H1 (cell line): ENCODE measurements around the gene RNF114. TPM values are rescaled to one million over a fixed set of nuclear protein-coding genes. Genes with fewer than 3 reads are reported as not detected.

Experiments
- CTCF ChIA-PET: fragments of 300-600 bp; sonication (Branson Sonifier 250); formaldehyde crosslinking; loops from one replicate; lab custom pipeline; 2021; ENCODE audit not compliant: partially characterized antibody; lab: Charles Lee
- POLR2A ChIA-PET: fragments of 300-600 bp; sonication (Branson Sonifier 250); formaldehyde crosslinking; loops from one replicate; lab custom pipeline; 2021; ENCODE audit warnings: inconsistent platforms; ENCODE audit not compliant: partially characterized antibody; lab: Charles Lee
- DNase-seq, 2 experiments: peaks; one replicate each; pipeline versions ENCODE4 v3.0.0 to v3.0.0-alpha.2; 2010 to 2022; ENCODE audit warnings: low spot score in 2 of 2, low read depth in 1 of 2, mixed read lengths in 1 of 2
- FAIRE-seq: peaks from 2 replicates; lab custom pipeline; 2011; peaks lifted over from hg19 to GRCh38; lab: Jason Lieb, UNC
- H2AFZ ChIP-seq: 2 replicates; pipeline ENCODE4 v1.8.1; 2012; ENCODE audit warnings: low read length, inconsistent platforms
- H2AK5ac ChIP-seq: 2 replicates; pipeline ENCODE4 v1.6.1; 2013; ENCODE audit warnings: low read depth, low read length
- H2BK120ac ChIP-seq: replicated peaks from 2 replicates; pipeline ENCODE3; 2013; ENCODE audit warnings: low read depth, low read length, inconsistent platforms
- H2BK12ac ChIP-seq: 2 replicates; pipeline ENCODE4 v1.6.1; 2013; ENCODE audit warnings: low read depth, low read length
- H2BK15ac ChIP-seq: 2 replicates; pipeline ENCODE4 v1.6.1; 2013; ENCODE audit warnings: low read length
- H2BK20ac ChIP-seq: 2 replicates; pipeline ENCODE4 v1.6.1; 2013; ENCODE audit warnings: low read length
- H2BK5ac ChIP-seq: 2 replicates; pipeline ENCODE4 v1.6.1; 2013; ENCODE audit warnings: low read depth, low read length
- H3K14ac ChIP-seq: 2 replicates; pipeline ENCODE4 v1.6.1; 2013; ENCODE audit warnings: inconsistent platforms; ENCODE audit not compliant: insufficient read length
- H3K18ac ChIP-seq: 2 replicates; pipeline ENCODE4 v1.6.1; 2013; ENCODE audit warnings: low read length; ENCODE audit errors: extremely low read depth
- H3K23ac ChIP-seq: 2 replicates; pipeline ENCODE4 v1.6.1; 2013; ENCODE audit warnings: inconsistent platforms; ENCODE audit not compliant: insufficient read length
- H3K23me2 ChIP-seq: 2 replicates; pipeline ENCODE4 v1.6.1; 2013; ENCODE audit warnings: low read depth, low read length
- H3K27ac ChIP-seq: 2 replicates; pipeline ENCODE4 v1.6.1; 2011; ENCODE audit warnings: low read depth, low read length, inconsistent platforms
- H3K27me3 ChIP-seq, 4 experiments: replicated peaks in 1 of 4; 1 replicate in 1 of 4; 2 replicates in 3 of 4; pipeline versions ENCODE4 v1.6.1 to v1.8.1; 2011 to 2013; ENCODE audit warnings: low read length in 3 of 4, mild to moderate bottlenecking in 3 of 4, inconsistent platforms in 2 of 4, mixed read lengths in 2 of 4, moderate library complexity in 1 of 4; ENCODE audit not compliant: control insufficient read depth in 3 of 4, insufficient read depth in 3 of 4; ENCODE audit errors: extremely low read depth in 1 of 4
- H3K36me3 ChIP-seq, 4 experiments: 2 replicates each; pipeline versions ENCODE4 v1.6.1 to v1.8.1; 2011 to 2013; ENCODE audit warnings: mild to moderate bottlenecking in 4 of 4, low read length in 3 of 4, moderate library complexity in 2 of 4, control low read depth in 1 of 4, inconsistent platforms in 1 of 4; ENCODE audit not compliant: insufficient read depth in 4 of 4, control insufficient read depth in 2 of 4
- H3K4ac ChIP-seq: replicated peaks from 2 replicates; pipeline ENCODE3; 2013; ENCODE audit warnings: low read length, low read depth, mixed read lengths, inconsistent platforms; ENCODE audit not compliant: insufficient read length
- H3K4me1 ChIP-seq, 4 experiments: replicated peaks in 1 of 4; 1 replicate in 1 of 4; 2 replicates in 3 of 4; pipeline versions ENCODE4 v1.6.1 to v1.8.1; 2011 to 2013; ENCODE audit warnings: low read length in 3 of 4, inconsistent platforms in 2 of 4, mixed read lengths in 1 of 4; ENCODE audit not compliant: insufficient read depth in 4 of 4, control insufficient read depth in 3 of 4
- H3K4me2 ChIP-seq, 2 experiments: 2 replicates each; pipeline versions ENCODE4 v1.6.1 to v1.8.1; 2011 to 2013; ENCODE audit warnings: low read depth in 2 of 2, low read length in 2 of 2, control low read depth in 1 of 2, inconsistent platforms in 1 of 2, mild to moderate bottlenecking in 1 of 2; ENCODE audit not compliant: insufficient read depth in 1 of 2
- H3K4me3 ChIP-seq, 4 experiments: fragments of 200-600, 300-600 bp in 1 of 4; sonication (generic), shearing (Covaris generic), sonication (Bioruptor Twin) in 1 of 4; 2 replicates each; pipeline versions ENCODE4 v1.5.1 to v1.8.1; 2011 to 2016; ENCODE audit warnings: low read length in 4 of 4, low read depth in 3 of 4, control low read depth in 2 of 4, inconsistent platforms in 2 of 4, mild to moderate bottlenecking in 2 of 4, mixed read lengths in 1 of 4, moderate library complexity in 1 of 4; ENCODE audit not compliant: insufficient read depth in 2 of 4; ENCODE audit errors: extremely low read depth in 1 of 4
- H3K56ac ChIP-seq: replicated peaks from 2 replicates; pipeline ENCODE3; 2013; ENCODE audit warnings: low read depth, mild to moderate bottlenecking, mixed read lengths, low read length, inconsistent platforms; ENCODE audit not compliant: insufficient read length
- H3K79me1 ChIP-seq: 2 replicates; pipeline ENCODE4 v1.6.1; 2013; ENCODE audit warnings: low read depth, low read length, control low read depth
- H3K79me2 ChIP-seq, 2 experiments: 2 replicates each; pipeline versions ENCODE4 v1.6.1 to v1.8.1; 2012 to 2013; ENCODE audit warnings: low read length in 2 of 2, mild to moderate bottlenecking in 2 of 2, inconsistent platforms in 1 of 2; ENCODE audit not compliant: insufficient read depth in 2 of 2, control insufficient read depth in 1 of 2
- H3K9ac ChIP-seq, 4 experiments: replicated peaks in 1 of 4; 1 replicate in 1 of 4; 2 replicates in 3 of 4; pipeline versions ENCODE4 v1.6.1 to v1.8.1; 2011 to 2013; ENCODE audit warnings: low read depth in 3 of 4, low read length in 3 of 4, control low read depth in 2 of 4, mild to moderate bottlenecking in 2 of 4, moderate library complexity in 2 of 4, inconsistent platforms in 1 of 4; ENCODE audit errors: extremely low read depth in 1 of 4
- H3K9me3 ChIP-seq, 2 experiments: 2 replicates each; pipeline versions ENCODE4 v1.6.1 to v1.8.1; 2012 to 2013; ENCODE audit warnings: mild to moderate bottlenecking in 2 of 2, moderate library complexity in 2 of 2, control low read depth in 1 of 2, inconsistent platforms in 1 of 2, low read depth in 1 of 2, low read length in 1 of 2, mixed read lengths in 1 of 2; ENCODE audit not compliant: insufficient read depth in 2 of 2
- H4K20me1 ChIP-seq, 2 experiments: replicated peaks in 1 of 2; 2 replicates each; pipeline versions ENCODE3 to v1.8.1; 2011 to 2013; ENCODE audit warnings: inconsistent platforms in 2 of 2, low read length in 2 of 2, mild to moderate bottlenecking in 1 of 2; ENCODE audit not compliant: insufficient read depth in 2 of 2, control insufficient read depth in 1 of 2
- H4K5ac ChIP-seq: 2 replicates; pipeline ENCODE4 v1.6.1; 2013; ENCODE audit warnings: low read length, low read depth, mixed read lengths, inconsistent platforms; ENCODE audit not compliant: insufficient read length
- H4K8ac ChIP-seq: 2 replicates; pipeline ENCODE4 v1.8.0; 2013; ENCODE audit warnings: mild to moderate bottlenecking, moderate library complexity, low read length, inconsistent platforms; ENCODE audit not compliant: insufficient read depth; ENCODE audit errors: extremely low read depth
- H4K91ac ChIP-seq: replicated peaks from 2 replicates; pipeline ENCODE3; 2013; ENCODE audit warnings: low read length, mixed read lengths, inconsistent platforms; ENCODE audit not compliant: insufficient read length
- CHD1 ChIP-seq: IDR thresholded peaks from 2 replicates; pipeline ENCODE4 v1.6.1; 2012; ENCODE audit warnings: low read depth, low read length, improper control_type of control experiment
- KDM1A ChIP-seq: fragments of 200-600, 300-600 bp; sonication (generic); IDR thresholded peaks from 2 replicates; pipeline ENCODE4 v1.7.1; 2016; ENCODE audit warnings: mild to moderate bottlenecking, low read length, borderline replicate concordance
- KDM4A ChIP-seq: IDR thresholded peaks from one replicate; pipeline ENCODE4 v1.7.1; 2012; ENCODE audit warnings: low read depth, mild to moderate bottlenecking, moderate library complexity, low read length, inconsistent platforms; ENCODE audit not compliant: severe bottlenecking
- POLR2AphosphoS5 ChIP-seq: IDR thresholded peaks from 2 replicates; pipeline ENCODE4 v1.6.1; 2011; ENCODE audit warnings: low read depth, low read length
- RBBP5 ChIP-seq: IDR thresholded peaks from 2 replicates; pipeline ENCODE4 v1.7.1; 2012; ENCODE audit warnings: low read depth, mild to moderate bottlenecking, inconsistent platforms, low read length, moderate library complexity, borderline replicate concordance
- RXRA ChIP-seq: IDR thresholded peaks from 2 replicates; pipeline ENCODE4 v1.6.1; 2011; ENCODE audit warnings: low read depth, mild to moderate bottlenecking, low read length, moderate library complexity; ENCODE audit not compliant: insufficient read depth
- YY1 ChIP-seq: IDR thresholded peaks from 2 replicates; pipeline ENCODE4 v1.6.1; 2011; ENCODE audit warnings: low read depth, mild to moderate bottlenecking, low read length
- ZNF274 ChIP-seq: IDR thresholded peaks from 2 replicates; pipeline ENCODE4 v1.7.0; 2012; ENCODE audit warnings: low read length, borderline replicate concordance; ENCODE audit errors: extremely low read depth
- WGBS, 2 experiments: shearing (Covaris generic) in 1 of 2; methylation state at CpG; one replicate each; pipeline versions ENCODE4 v1.1.6 to v1.1.7; 2013 to 2015; ENCODE audit warnings: low lambda C conversion rate in 2 of 2, mixed read lengths in 2 of 2, inconsistent platforms in 1 of 2, low coverage in 1 of 2, missing lambda C conversion rate in 1 of 2; ENCODE audit not compliant: insufficient replicate concordance in 2 of 2, insufficient coverage in 1 of 2, insufficient read length in 1 of 2; ENCODE audit errors: extremely low coverage in 1 of 2, missing lambda C conversion rate in 1 of 2; 5-methylcytosine and 5-hydroxymethylcytosine counted together
- polyA plus RNA-seq, 7 experiments: library from polyadenylated mRNA; depleted of rRNA in 3 of 7; stranded (reverse) in 5 of 7; unstranded in 2 of 7; fragments of >200 nt in 5 of 7; fragments of 200-250 nt in 2 of 7; gene quantifications; 1 replicate in 5 of 7; 2 replicates in 1 of 7; 4 replicates in 1 of 7; pipeline versions ENCODE4 v1.2.1 to v1.2.3, GENCODE V29; 2011 to 2013; ENCODE audit warnings: missing spikeins in 2 of 7, mixed read lengths in 2 of 7
- total RNA-seq: library from RNA; stranded (reverse); fragmentation: NEBNext Ultra II Directional; extraction: Animal tissue kit (Norgen Biotek cat#: 25700); gene quantifications from 2 replicates; pipeline ENCODE4 v1.2.1, GENCODE V29; 2021
- TF ChIP-seq, protein P1 (sequence below): IDR thresholded peaks from 2 replicates; pipeline ENCODE4 v1.6.1; 2012; ENCODE audit warnings: low read length, inconsistent platforms

RNF114 gene
- total and polyA plus RNA-seq, 2 of the 8 experiments (the other 6 are each of a cell fraction or from before 2014, with no cell fraction given) = 81.7 to 89.9 TPM

DNA sequence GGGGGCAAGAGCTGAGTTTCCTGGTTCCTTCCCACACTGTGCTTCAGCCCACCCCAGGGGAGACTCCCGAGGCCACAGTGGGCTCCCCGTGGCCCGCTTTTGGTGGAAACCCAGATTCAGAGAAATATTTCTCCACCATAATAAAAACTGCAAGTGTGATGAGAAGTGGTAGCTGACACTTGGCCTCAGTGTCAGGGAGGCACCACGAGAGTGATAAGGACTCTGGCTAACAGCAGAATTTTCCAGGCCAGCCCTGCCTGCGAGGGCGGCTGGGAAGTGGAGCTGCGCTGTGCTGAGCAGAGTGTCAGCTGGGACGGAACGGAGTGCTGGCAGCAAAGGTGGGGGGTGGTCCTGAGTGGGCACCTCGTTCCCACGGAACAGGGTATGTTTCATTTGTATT, 43.4 kb upstream of the RNF114 start:
- no peak overlapping the region for H3K56ac ChIP-seq
- no peak overlapping the region for H2BK12ac ChIP-seq
- H3K27ac ChIP-seq = no peak overlapping the region
- H3K36me3 ChIP-seq = no peaks in the 10 kb centered on the region
- no peak overlapping the region for H3K14ac ChIP-seq
- no peak overlapping the region for H2BK15ac ChIP-seq
- peak overlapping the region; percentile 14 for H3K4ac ChIP-seq
- no peaks in the 10 kb centered on the region for H3K9me3 ChIP-seq
- H4K91ac ChIP-seq = no peak overlapping the region
- DNase-seq = no peak
- no peak overlapping the region for H3K4me3 ChIP-seq
- no peak overlapping the region for H3K18ac ChIP-seq
- no peak overlapping the region for H4K8ac ChIP-seq
- FAIRE-seq = no peak
- H2BK120ac ChIP-seq = no peak overlapping the region
- H3K27me3 ChIP-seq = no peaks in the 10 kb centered on the region
- no peak overlapping the region for H2AK5ac ChIP-seq
- H3K4me2 ChIP-seq = no peak overlapping the region
- H2BK5ac ChIP-seq = no peak overlapping the region
- H3K23ac ChIP-seq = no peak overlapping the region
- 95% methylated on average over 11 of the region's 11 CpGs; no CpG with 5 or more reads in 1 of the 2 experiments for WGBS, 2 experiments
- no peak overlapping the region for H4K5ac ChIP-seq
- H3K9ac ChIP-seq = peak overlapping the region in 1 of 4 experiments; percentile 6; a peak in 1 of 7 replicates
- ChIA-PET POLR2A (interaction anchor here (0.9 to 3.5 kb wide), 5 partner anchors 8 to 324 kb away, joined by 3 to 17 read pairs (median 7); partner anchors contain the start of gene SPATA2), CTCF (interaction anchor here (0.6 to 12.8 kb wide), 11 partner anchors 14 to 351 kb away, joined by 3 to 199 read pairs (median 6); no protein-coding TSS in a partner anchor)
- H4K20me1 ChIP-seq = peaks cover 0 to 2% of the 10 kb centered on the region in 2 experiments
- H3K4me1 ChIP-seq = peaks cover 0 to 19% (median 11%) of the 10 kb centered on the region in 4 experiments; a peak in 5 of 7 replicates
- H2BK20ac ChIP-seq = no peak overlapping the region
- H3K79me2 ChIP-seq = no peaks in the 10 kb centered on the region
- H3K79me1 ChIP-seq = no peaks in the 10 kb centered on the region
- no peak overlapping the region for H2AFZ ChIP-seq
- H3K23me2 ChIP-seq = no peaks in the 10 kb centered on the region
- no peak for TF ChIP-seq KDM4A
- no peak for TF ChIP-seq CHD1
- TF ChIP-seq RBBP5 = no peak
- no peak for TF ChIP-seq ZNF274
- TF ChIP-seq RXRA = no peak
- no peak for TF ChIP-seq KDM1A
- TF ChIP-seq YY1 = no peak
- TF ChIP-seq POLR2AphosphoS5 = no peak
- TF ChIP-seq, protein P1, sequence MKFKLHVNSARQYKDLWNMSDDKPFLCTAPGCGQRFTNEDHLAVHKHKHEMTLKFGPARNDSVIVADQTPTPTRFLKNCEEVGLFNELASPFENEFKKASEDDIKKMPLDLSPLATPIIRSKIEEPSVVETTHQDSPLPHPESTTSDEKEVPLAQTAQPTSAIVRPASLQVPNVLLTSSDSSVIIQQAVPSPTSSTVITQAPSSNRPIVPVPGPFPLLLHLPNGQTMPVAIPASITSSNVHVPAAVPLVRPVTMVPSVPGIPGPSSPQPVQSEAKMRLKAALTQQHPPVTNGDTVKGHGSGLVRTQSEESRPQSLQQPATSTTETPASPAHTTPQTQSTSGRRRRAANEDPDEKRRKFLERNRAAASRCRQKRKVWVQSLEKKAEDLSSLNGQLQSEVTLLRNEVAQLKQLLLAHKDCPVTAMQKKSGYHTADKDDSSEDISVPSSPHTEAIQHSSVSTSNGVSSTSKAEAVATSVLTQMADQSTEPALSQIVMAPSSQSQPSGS = no peak
